WTC11 (cell line): ENCODE data around the gene PAQR4. TPM values are rescaled to one million over a fixed set of nuclear protein-coding genes. Genes with fewer than 3 reads are reported as not detected.

Source experiments
- ATAC-seq: fragments of 200-7000 bp; cut with Tn5 transposase; 2 replicates; pipeline ENCODE4 v1.10.0; 2021; ENCODE audit warnings: mild to moderate bottlenecking, moderate library complexity
- CTCF ChIA-PET: fragments of 300-600 bp; sonication (Branson Sonifier 250); formaldehyde crosslinking; loops from one replicate; lab custom pipeline; 2021; ENCODE audit warnings: antibody characterized with exemption; lab: Charles Lee
- POLR2A ChIA-PET: fragments of 350-600 bp; sonication (Branson Sonifier 250); formaldehyde crosslinking; loops from one replicate; lab custom pipeline; 2021; ENCODE audit warnings: antibody characterized with exemption; lab: Charles Lee
- DNase-seq: peaks from one replicate; pipeline ENCODE4 v3.0.0; 2021; ENCODE audit warnings: low spot score
- H3K27ac Mint-ChIP-seq: 2 replicates; pipeline ENCODE4 v1.8.0; 2021; ENCODE audit warnings: mixed read lengths
- H3K27me3 Mint-ChIP-seq: 2 replicates; pipeline ENCODE4 v1.8.0; 2021; ENCODE audit warnings: low read depth, mild to moderate bottlenecking, moderate library complexity, mixed read lengths
- H3K36me3 Mint-ChIP-seq: 2 replicates; pipeline ENCODE4 v1.8.0; 2021; ENCODE audit warnings: mixed read lengths
- H3K4me1 Mint-ChIP-seq: 2 replicates; pipeline ENCODE4 v1.8.0; 2022; ENCODE audit warnings: mixed read lengths
- H3K4me3 Mint-ChIP-seq: 2 replicates; pipeline ENCODE4 v1.8.0; 2021; ENCODE audit warnings: mild to moderate bottlenecking, moderate library complexity, mixed read lengths
- H3K9me3 Mint-ChIP-seq: 2 replicates; pipeline ENCODE4 v1.8.0; 2021; ENCODE audit warnings: mixed read lengths
- AFF4 ChIP-seq: sonication (generic); formaldehyde crosslinking; IDR thresholded peaks from 2 replicates; pipeline ENCODE4 v1.8.1; 2023; ENCODE audit warnings: mild to moderate bottlenecking, missing genetic modification reagents, borderline replicate concordance
- AR ChIP-seq: fragments of 250-450 bp; sonication (Bioruptor Pico); IDR thresholded peaks from 2 replicates; pipeline ENCODE4 v1.9.0; 2021; ENCODE audit warnings: mild to moderate bottlenecking
- E2F5 ChIP-seq: sonication (generic); formaldehyde crosslinking; IDR thresholded peaks from 2 replicates; pipeline ENCODE4 v1.8.1; 2022; ENCODE audit warnings: mild to moderate bottlenecking, moderate library complexity, missing genetic modification reagents
- IRF2 ChIP-seq: sonication (generic); formaldehyde crosslinking; IDR thresholded peaks from 2 replicates; pipeline ENCODE4 v1.8.0; 2022; ENCODE audit warnings: low read depth, missing genetic modification reagents, borderline replicate concordance
- JUN ChIP-seq: sonication (generic); formaldehyde crosslinking; IDR thresholded peaks from 2 replicates; pipeline ENCODE4 v1.8.0; 2023; ENCODE audit warnings: mild to moderate bottlenecking, missing genetic modification reagents
- SMAD3 ChIP-seq: sonication (generic); formaldehyde crosslinking; IDR thresholded peaks from 2 replicates; pipeline ENCODE4 v1.8.0; 2022; ENCODE audit warnings: missing genetic modification reagents, mild to moderate bottlenecking, borderline replicate concordance
- STAT6 ChIP-seq: sonication (generic); formaldehyde crosslinking; conservative IDR thresholded peaks from 2 replicates; pipeline ENCODE4 v1.8.1; 2023; ENCODE audit warnings: mild to moderate bottlenecking, low read depth, missing genetic modification reagents, moderate library complexity
- TEAD1 ChIP-seq: sonication (generic); formaldehyde crosslinking; IDR thresholded peaks from 2 replicates; pipeline ENCODE4 v1.8.0; 2022; ENCODE audit warnings: mild to moderate bottlenecking, missing genetic modification reagents
- TP53 ChIP-seq: sonication (generic); formaldehyde crosslinking; IDR thresholded peaks from 2 replicates; pipeline ENCODE4 v1.8.1; 2023; ENCODE audit warnings: mild to moderate bottlenecking, missing genetic modification reagents
- ZNF121 ChIP-seq: sonication (generic); formaldehyde crosslinking; IDR thresholded peaks from 2 replicates; pipeline ENCODE4 v1.8.0; 2023; ENCODE audit warnings: missing genetic modification reagents
- ZNF423 ChIP-seq: fragments of 250-450 bp; sonication (Bioruptor Pico); IDR thresholded peaks from 2 replicates; pipeline ENCODE4 v2.1.2; 2022; ENCODE audit warnings: mild to moderate bottlenecking, moderate library complexity
- ZNF425 ChIP-seq: fragments of 250-450 bp; sonication (Bioruptor Pico); conservative IDR thresholded peaks from 2 replicates; pipeline ENCODE4 v1.9.0; 2021; ENCODE audit warnings: mild to moderate bottlenecking
- ZSCAN18 ChIP-seq: fragments of 250-450 bp; sonication (Bioruptor Pico); IDR thresholded peaks from 2 replicates; pipeline ENCODE4 v2.1.2; 2022; ENCODE audit warnings: mild to moderate bottlenecking, moderate library complexity
- total RNA-seq: library from RNA; stranded (reverse); gene quantifications from 3 replicates; pipeline ENCODE4 v1.2.3, GENCODE V29; 2021
- TF ChIP-seq, protein P1 (sequence below): sonication (generic); formaldehyde crosslinking; IDR thresholded peaks from 2 replicates; pipeline ENCODE4 v1.8.0; 2022; ENCODE audit warnings: mild to moderate bottlenecking, missing genetic modification reagents
- TF ChIP-seq, protein P2 (sequence below): sonication (generic); formaldehyde crosslinking; IDR thresholded peaks from 2 replicates; pipeline ENCODE4 v1.8.1; 2022; ENCODE audit warnings: mild to moderate bottlenecking, missing genetic modification reagents, moderate library complexity, borderline replicate concordance
- TF ChIP-seq, protein P3 (sequence below): fragments of 200-600 bp; IDR thresholded peaks from 2 replicates; pipeline ENCODE4 v1.8.0; 2022; ENCODE audit warnings: antibody characterized with exemption

PAQR4 gene
- total RNA-seq, 1 experiment from 2014 or later, result 32.4 TPM

DNA sequence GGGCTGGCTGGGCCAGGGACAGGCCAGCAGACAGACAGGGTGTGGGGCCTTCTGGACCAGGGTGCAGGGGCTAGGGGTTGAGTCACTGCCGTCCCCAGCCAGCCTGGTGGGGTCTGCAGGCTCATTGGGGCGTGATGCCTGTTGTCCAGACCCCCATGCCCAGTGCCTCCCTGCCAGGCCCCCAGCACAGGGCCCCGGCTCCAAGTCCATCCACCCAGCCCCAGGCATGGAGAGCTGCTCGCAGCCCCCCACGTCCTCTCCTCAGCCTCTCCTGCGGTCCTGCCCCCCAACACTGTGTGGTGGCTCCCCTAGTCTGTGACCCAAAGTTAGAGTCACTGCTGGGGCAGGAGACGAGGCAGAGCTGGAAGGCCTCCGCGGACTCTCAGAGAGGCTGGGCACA lies 18.1 kb downstream of the PAQR4 start:
- H3K4me1 Mint-ChIP-seq, result peaks cover 28% of the 10 kb centered on the region
- ATAC-seq, result no peak
- TF ChIP-seq, protein P1, sequence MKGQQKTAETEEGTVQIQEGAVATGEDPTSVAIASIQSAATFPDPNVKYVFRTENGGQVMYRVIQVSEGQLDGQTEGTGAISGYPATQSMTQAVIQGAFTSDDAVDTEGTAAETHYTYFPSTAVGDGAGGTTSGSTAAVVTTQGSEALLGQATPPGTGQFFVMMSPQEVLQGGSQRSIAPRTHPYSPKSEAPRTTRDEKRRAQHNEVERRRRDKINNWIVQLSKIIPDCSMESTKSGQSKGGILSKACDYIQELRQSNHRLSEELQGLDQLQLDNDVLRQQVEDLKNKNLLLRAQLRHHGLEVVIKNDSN (CRISPR knock-in tag), result no peak
- TF ChIP-seq AR (no peak), ZSCAN18 (CRISPR knock-in tag) (no peak), ZNF121 (CRISPR knock-in tag) (no peak), SMAD3 (CRISPR knock-in tag) (no peak), ZNF423 (no peak)
- no peaks in the 10 kb centered on the region for H3K36me3 Mint-ChIP-seq
- H3K27ac Mint-ChIP-seq, result no peak overlapping the region
- ChIA-PET CTCF (interaction anchor here (1.8 kb wide), 1 partner anchor 17 kb away, joined by 6 read pairs; no protein-coding TSS in a partner anchor), POLR2A (no interaction called here)
- DNase-seq, result no peak
- H3K9me3 Mint-ChIP-seq, result no peaks in the 10 kb centered on the region
- no peak overlapping the region for H3K4me3 Mint-ChIP-seq
- peaks cover 6% of the 10 kb centered on the region; the same call in 1 of the 2 replicates for H3K27me3 Mint-ChIP-seq

DNA sequence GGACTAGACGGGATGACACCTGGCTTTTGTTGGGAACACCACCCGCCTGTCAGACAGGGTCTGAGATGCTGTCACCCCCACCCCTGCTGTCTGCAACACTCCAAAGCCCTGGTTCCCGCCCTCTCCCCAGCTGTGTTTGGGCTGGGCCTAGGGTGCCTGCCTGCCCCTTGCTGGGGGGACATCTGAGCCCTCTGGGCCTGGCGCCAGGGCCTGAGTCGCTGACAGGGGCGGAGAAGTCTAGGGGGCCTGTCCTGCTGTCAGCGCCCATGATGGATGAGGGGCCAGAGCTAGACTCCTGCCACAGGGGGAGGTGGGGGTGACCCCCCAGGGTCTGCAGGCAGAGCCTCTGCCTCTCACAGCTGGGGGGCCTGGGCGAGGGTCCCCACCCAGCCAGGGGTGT lies 18.7 kb downstream of the PAQR4 start:
- Mint-ChIP-seq H3K36me3 (no peaks in the 10 kb centered on the region), H3K27me3 (peaks cover 6% of the 10 kb centered on the region; the same call in 1 of the 2 replicates), H3K4me1 (peaks cover 23% of the 10 kb centered on the region), H3K9me3 (no peaks in the 10 kb centered on the region), H3K4me3 (no peak overlapping the region), H3K27ac (no peak overlapping the region)
- DNase-seq (no peak), ATAC-seq (no peak)
- POLR2A ChIA-PET, result no interaction called here
- CTCF ChIA-PET, result interaction anchor here (1.0 to 1.8 kb wide), 2 partner anchors 18 to 71 kb away, joined by 4 to 6 read pairs; no protein-coding TSS in a partner anchor
- TF ChIP-seq IRF2 (CRISPR knock-in tag), result no peak
- no peak for TF ChIP-seq ZNF425
- TF ChIP-seq TEAD1 (CRISPR knock-in tag), result no peak
- TF ChIP-seq E2F5, result no peak
- TF ChIP-seq TP53 (CRISPR knock-in tag), result no peak
- TF ChIP-seq, protein P2, sequence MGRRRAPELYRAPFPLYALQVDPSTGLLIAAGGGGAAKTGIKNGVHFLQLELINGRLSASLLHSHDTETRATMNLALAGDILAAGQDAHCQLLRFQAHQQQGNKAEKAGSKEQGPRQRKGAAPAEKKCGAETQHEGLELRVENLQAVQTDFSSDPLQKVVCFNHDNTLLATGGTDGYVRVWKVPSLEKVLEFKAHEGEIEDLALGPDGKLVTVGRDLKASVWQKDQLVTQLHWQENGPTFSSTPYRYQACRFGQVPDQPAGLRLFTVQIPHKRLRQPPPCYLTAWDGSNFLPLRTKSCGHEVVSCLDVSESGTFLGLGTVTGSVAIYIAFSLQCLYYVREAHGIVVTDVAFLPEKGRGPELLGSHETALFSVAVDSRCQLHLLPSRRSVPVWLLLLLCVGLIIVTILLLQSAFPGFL (CRISPR knock-in tag), result no peak
- no peak for TF ChIP-seq AFF4 (CRISPR knock-in tag)
- TF ChIP-seq, protein P3, sequence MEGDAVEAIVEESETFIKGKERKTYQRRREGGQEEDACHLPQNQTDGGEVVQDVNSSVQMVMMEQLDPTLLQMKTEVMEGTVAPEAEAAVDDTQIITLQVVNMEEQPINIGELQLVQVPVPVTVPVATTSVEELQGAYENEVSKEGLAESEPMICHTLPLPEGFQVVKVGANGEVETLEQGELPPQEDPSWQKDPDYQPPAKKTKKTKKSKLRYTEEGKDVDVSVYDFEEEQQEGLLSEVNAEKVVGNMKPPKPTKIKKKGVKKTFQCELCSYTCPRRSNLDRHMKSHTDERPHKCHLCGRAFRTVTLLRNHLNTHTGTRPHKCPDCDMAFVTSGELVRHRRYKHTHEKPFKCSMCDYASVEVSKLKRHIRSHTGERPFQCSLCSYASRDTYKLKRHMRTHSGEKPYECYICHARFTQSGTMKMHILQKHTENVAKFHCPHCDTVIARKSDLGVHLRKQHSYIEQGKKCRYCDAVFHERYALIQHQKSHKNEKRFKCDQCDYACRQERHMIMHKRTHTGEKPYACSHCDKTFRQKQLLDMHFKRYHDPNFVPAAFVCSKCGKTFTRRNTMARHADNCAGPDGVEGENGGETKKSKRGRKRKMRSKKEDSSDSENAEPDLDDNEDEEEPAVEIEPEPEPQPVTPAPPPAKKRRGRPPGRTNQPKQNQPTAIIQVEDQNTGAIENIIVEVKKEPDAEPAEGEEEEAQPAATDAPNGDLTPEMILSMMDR, result no peak
- no peak for TF ChIP-seq SMAD3 (CRISPR knock-in tag)
- TF ChIP-seq STAT6 (CRISPR knock-in tag), result no peak
- TF ChIP-seq JUN, result no peak
